Fibroblast of mammary gland (primary cell): ENCODE data around the gene NOC2L.
"Not testable (repeated sequence)": the region's sequence is repeated elsewhere in the genome, so short reads cannot be mapped to it uniquely, and the experiment has no call there.

Experiments used
- DNase-seq: peaks from one replicate; pipeline ENCODE4 v3.0.0-alpha.2; 2010; ENCODE audit warnings: low read depth
- H3K4me3 ChIP-seq: 2 replicates; pipeline ENCODE4 v1.5.1; 2011; ENCODE audit warnings: low read depth, mild to moderate bottlenecking, low read length, moderate library complexity; ENCODE audit not compliant: control insufficient read depth
- TF ChIP-seq, protein P1 (sequence below): conservative IDR thresholded peaks from 2 replicates; pipeline ENCODE4 v1.5.1; 2011; ENCODE audit warnings: low read depth, low read length, inconsistent platforms; ENCODE audit not compliant: control insufficient read depth, insufficient read depth

Gene NOC2L

GRCh38 chr1:978069-978834 lies 19.2 kb upstream of the NOC2L start:
- TF ChIP-seq, protein P1, sequence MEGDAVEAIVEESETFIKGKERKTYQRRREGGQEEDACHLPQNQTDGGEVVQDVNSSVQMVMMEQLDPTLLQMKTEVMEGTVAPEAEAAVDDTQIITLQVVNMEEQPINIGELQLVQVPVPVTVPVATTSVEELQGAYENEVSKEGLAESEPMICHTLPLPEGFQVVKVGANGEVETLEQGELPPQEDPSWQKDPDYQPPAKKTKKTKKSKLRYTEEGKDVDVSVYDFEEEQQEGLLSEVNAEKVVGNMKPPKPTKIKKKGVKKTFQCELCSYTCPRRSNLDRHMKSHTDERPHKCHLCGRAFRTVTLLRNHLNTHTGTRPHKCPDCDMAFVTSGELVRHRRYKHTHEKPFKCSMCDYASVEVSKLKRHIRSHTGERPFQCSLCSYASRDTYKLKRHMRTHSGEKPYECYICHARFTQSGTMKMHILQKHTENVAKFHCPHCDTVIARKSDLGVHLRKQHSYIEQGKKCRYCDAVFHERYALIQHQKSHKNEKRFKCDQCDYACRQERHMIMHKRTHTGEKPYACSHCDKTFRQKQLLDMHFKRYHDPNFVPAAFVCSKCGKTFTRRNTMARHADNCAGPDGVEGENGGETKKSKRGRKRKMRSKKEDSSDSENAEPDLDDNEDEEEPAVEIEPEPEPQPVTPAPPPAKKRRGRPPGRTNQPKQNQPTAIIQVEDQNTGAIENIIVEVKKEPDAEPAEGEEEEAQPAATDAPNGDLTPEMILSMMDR = no peak

DNA sequence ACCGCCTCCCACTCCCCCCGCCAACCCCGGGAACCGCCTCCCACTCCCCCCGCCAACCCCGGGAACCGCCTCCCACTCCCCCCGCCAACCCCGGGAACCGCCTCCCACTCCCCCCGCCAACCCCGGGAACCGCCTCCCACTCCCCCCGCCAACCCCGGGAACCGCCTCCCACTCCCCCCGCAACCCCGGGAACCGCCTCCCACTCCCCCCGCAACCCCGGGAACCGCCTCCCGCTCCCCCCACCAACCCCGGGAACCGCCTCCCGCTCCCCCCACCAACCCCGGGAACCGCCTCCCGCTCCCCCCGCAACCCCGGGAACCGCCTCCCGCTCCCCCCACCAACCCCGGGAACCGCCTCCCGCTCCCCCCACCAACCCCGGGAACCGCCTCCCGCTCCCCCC lies 17.7 kb upstream of the NOC2L start:
- not testable (repeated sequence) for DNase-seq, H3K4me3 ChIP-seq

More at GRCh38 chr1:978069-978834, 19.2 kb upstream of the NOC2L start:
- no peak overlapping the region for H3K4me3 ChIP-seq
- DNase-seq = no peak

GRCh38 chr1:975896-976683 lies 17.0 kb upstream of the NOC2L start:
- TF ChIP-seq, protein P1 = peak; percentile 40
- no peak overlapping the region for H3K4me3 ChIP-seq

DNA sequence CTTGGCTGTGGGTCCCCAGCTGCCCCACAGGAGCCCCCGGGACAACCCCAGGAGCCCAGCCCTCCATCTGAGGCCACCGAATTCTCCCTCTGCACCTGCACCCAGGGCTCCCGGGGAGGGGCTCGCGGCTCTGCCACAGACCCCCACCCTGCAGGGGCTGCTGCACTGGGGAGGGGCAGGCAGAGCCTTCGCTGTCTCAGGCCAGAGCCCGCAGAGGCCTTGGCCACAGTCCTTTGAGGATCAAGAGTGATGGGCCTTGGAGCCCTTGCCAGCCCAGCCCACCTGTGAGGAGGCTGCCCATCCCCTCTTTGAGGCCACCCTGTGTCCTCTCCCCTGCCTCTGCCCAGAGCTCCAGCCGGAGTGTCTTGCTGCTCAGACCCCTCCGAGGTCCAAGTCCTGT lies 16.3 kb upstream of the NOC2L start:
- TF ChIP-seq, protein P1 = no peak
- no peak overlapping the region for H3K4me3 ChIP-seq
- no peak for DNase-seq

More at GRCh38 chr1:975896-976683, 17.0 kb upstream of the NOC2L start:
- DNase-seq = peak; percentile 38

DNA sequence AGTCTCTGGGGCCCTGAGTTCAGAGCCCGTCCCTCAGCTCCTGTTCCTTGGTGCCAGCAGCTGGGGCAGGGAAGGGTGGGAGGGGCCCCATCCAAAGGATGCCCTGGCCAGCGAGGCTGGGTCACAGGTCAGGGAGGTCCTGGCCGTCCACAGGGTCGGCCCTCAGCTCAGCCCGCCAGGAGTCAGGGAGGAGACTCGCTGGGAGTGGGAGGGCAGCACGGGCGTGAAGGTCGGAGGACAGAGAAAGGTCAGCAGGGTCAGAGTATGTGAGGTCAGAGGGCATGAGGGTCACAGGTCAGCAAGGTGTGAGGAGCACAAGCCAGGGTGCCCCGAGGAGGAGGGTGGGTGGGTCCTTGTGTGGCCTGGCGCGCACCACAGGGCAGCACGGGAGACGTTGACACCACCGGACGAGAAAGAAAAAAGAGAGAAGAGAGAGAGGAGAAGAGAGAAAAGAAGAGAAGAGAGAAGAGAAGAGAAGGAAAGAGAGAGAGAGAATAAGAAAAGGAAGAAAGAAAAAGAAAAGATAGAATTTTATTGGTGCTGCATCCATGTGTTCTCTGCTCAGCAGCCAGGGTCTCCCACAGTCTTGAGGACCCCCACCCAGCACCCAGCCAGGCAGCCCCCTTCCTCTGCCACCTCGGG lies 15.8 kb upstream of the NOC2L start:
- no peak overlapping the region for H3K4me3 ChIP-seq
- no peak for DNase-seq
- TF ChIP-seq, protein P1 = no peak

DNA sequence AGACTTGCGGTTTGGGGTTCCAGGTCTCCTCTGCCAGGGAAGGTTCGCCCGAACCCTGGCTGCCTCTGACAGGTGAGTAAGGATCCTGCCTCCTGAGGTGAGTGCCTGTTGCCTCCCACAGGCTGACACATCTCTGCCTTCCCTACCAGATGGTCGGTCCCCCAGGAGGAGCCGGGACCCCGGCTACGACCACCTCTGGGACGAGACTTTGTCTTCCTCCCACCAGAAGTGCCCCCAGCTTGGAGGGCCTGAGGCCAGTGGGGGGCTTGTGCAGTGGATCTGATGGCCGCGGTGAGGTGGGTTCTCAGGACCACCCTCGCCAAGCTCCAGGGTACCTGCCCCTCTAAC lies 15.2 kb upstream of the NOC2L start:
- H3K4me3 ChIP-seq = no peak overlapping the region
- TF ChIP-seq, protein P1 = no peak

GRCh38 chr1:973459-974292 lies 14.6 kb upstream of the NOC2L start:
- no peak for DNase-seq
- TF ChIP-seq, protein P1 = no peak
- H3K4me3 ChIP-seq = no peak overlapping the region

More for the DNA sequence above, 15.2 kb upstream of the NOC2L start:
- no peak for DNase-seq
